HCT116 (cell line): Measurements from ENCODE around the gene RNH1. TPM values are rescaled to one million over a fixed set of nuclear protein-coding genes. Genes with fewer than 3 reads are reported as not detected.

ENCODE experiments used
- ATAC-seq: fragments of 200-7000 bp; cut with Tn5 transposase; 2 replicates; pipeline ENCODE4 v1.9.1; 2020; ENCODE audit warnings: mild to moderate bottlenecking, moderate library complexity
- BruUV-seq: library from RNA; stranded (reverse); fragments of 400-500 nt; replicated peaks from 2 replicates; lab custom pipeline; 2021; lab: Mats Ljungman, UMichigan
- CTCF ChIA-PET: fragments of 300-600 bp; sonication (Branson Sonifier 250); formaldehyde crosslinking; loops from one replicate; lab custom pipeline; 2021; ENCODE audit warnings: antibody characterized with exemption; lab: Charles Lee
- POLR2A ChIA-PET: fragments of 300-600, 350-600 bp; sonication (Branson Sonifier 250); formaldehyde crosslinking; loops from one replicate; lab custom pipeline; 2021; ENCODE audit warnings: antibody characterized with exemption; lab: Charles Lee
- RAD21 ChIA-PET, 2 experiments: fragments of 300-600 bp; sonication (Branson Sonifier 250); formaldehyde crosslinking; loops; one replicate each; lab custom pipeline; 2023; ENCODE audit warnings: low total read pairs in 2 of 2; ENCODE audit not compliant: uncharacterized antibody in 2 of 2, unreplicated experiment in 2 of 2, low non-redundant PET in 1 of 2; lab: Charles Lee
- DNase-seq: peaks from one replicate; pipeline ENCODE4 v3.0.0-alpha.2; 2010; ENCODE audit warnings: low read depth, low spot score
- H2AFZ ChIP-seq: fragments of 200-600 bp; shearing (Covaris generic), sonication (generic); 2 replicates; pipeline ENCODE4 v1.6.1; 2017; ENCODE audit warnings: low read depth, mixed run types, mixed read lengths, antibody characterized with exemption, low read length; ENCODE audit not compliant: poor library complexity, severe bottlenecking
- H3K27ac ChIP-seq: 2 replicates; pipeline ENCODE4 v1.5.1; 2012; ENCODE audit warnings: low read depth, low read length
- H3K27me3 ChIP-seq: fragments of 200-600 bp; sonication (generic); 2 replicates; pipeline ENCODE4 v1.6.1; 2016; ENCODE audit warnings: mixed run types, low read length, mixed read lengths; ENCODE audit not compliant: insufficient read depth
- H3K36me3 ChIP-seq, 2 experiments: fragments of 200-500 bp in 1 of 2; fragments of 200-600 bp in 1 of 2; sonication (Bioruptor generic) in 1 of 2; sonication (generic) in 1 of 2; 2 replicates each; pipeline versions ENCODE4 v1.5.1 to v1.6.1; 2014 to 2016; ENCODE audit warnings: low read length in 2 of 2, inconsistent platforms in 1 of 2, mixed read lengths in 1 of 2, mixed run types in 1 of 2; ENCODE audit not compliant: insufficient read depth in 2 of 2, control insufficient read depth in 1 of 2
- H3K4me1 ChIP-seq, 2 experiments: fragments of 200-600 bp in 1 of 2; sonication (generic) in 1 of 2; 2 replicates each; pipeline versions ENCODE4 v1.5.1 to v1.6.1; 2012 to 2017; ENCODE audit warnings: low read length in 2 of 2, inconsistent platforms in 1 of 2, mild to moderate bottlenecking in 1 of 2, mixed read lengths in 1 of 2, mixed run types in 1 of 2, moderate library complexity in 1 of 2; ENCODE audit not compliant: insufficient read depth in 2 of 2, control insufficient read depth in 1 of 2
- H3K4me2 ChIP-seq: fragments of 200-600 bp; sonication (generic); 2 replicates; pipeline ENCODE4 v1.6.1; 2017; ENCODE audit warnings: mixed run types, low read length, mixed read lengths
- H3K4me3 ChIP-seq, 2 experiments: fragments of 200-600 bp in 1 of 2; sonication (generic) in 1 of 2; replicated peaks in 1 of 2; 2 replicates each; pipeline ENCODE4 v1.5.1; 2011 to 2016; ENCODE audit warnings: low read length in 2 of 2, control low read depth in 1 of 2, low read depth in 1 of 2, mild to moderate bottlenecking in 1 of 2, mixed read lengths in 1 of 2, mixed run types in 1 of 2
- H3K79me2 ChIP-seq: fragments of 200-600 bp; sonication (generic); 2 replicates; pipeline ENCODE4 v1.6.1; 2017; ENCODE audit warnings: mild to moderate bottlenecking, mixed run types, low read length, moderate library complexity, mixed read lengths; ENCODE audit not compliant: insufficient read depth
- H3K9ac ChIP-seq: fragments of 200-600 bp; sonication (generic); 2 replicates; pipeline ENCODE4 v1.6.1; 2016; ENCODE audit warnings: low read length, mixed read lengths
- H3K9me2 ChIP-seq: fragments of 200-600 bp; sonication (generic), shearing (Covaris generic); 2 replicates; pipeline ENCODE4 v1.6.1; 2017; ENCODE audit warnings: mixed run types, mild to moderate bottlenecking, moderate library complexity; ENCODE audit not compliant: insufficient read depth
- H3K9me3 ChIP-seq, 2 experiments: fragments of 200-500 bp in 1 of 2; fragments of 200-600 bp in 1 of 2; sonication (Bioruptor generic) in 1 of 2; sonication (generic) in 1 of 2; 2 replicates each; pipeline ENCODE4 v1.6.1; 2014 to 2017; ENCODE audit warnings: low read length in 2 of 2, mixed read lengths in 2 of 2, inconsistent platforms in 1 of 2, low read depth in 1 of 2, mild to moderate bottlenecking in 1 of 2, mixed run types in 1 of 2, moderate library complexity in 1 of 2; ENCODE audit not compliant: control insufficient read depth in 1 of 2, insufficient read depth in 1 of 2
- H4K20me1 ChIP-seq: fragments of 200-600 bp; sonication (generic), shearing (Covaris generic); 2 replicates; pipeline ENCODE4 v1.6.1; 2017; ENCODE audit warnings: mixed run types, mild to moderate bottlenecking, moderate library complexity; ENCODE audit not compliant: insufficient read depth
- CEBPB ChIP-seq: IDR thresholded peaks from 2 replicates; pipeline ENCODE4 v1.6.1; 2012; ENCODE audit warnings: low read depth
- EGR1 ChIP-seq: IDR thresholded peaks from 2 replicates; pipeline ENCODE4 v1.6.1; 2012; ENCODE audit warnings: low read depth
- ELF1 ChIP-seq: IDR thresholded peaks from 2 replicates; pipeline ENCODE4 v1.6.1; 2012; ENCODE audit warnings: low read depth, borderline replicate concordance
- EZH2 ChIP-seq: fragments of 200-600 bp; sonication (generic); IDR thresholded peaks from 2 replicates; pipeline ENCODE4 v1.6.1; 2017; ENCODE audit warnings: antibody characterized with exemption, mixed run types
- POLR2A ChIP-seq: IDR thresholded peaks from 2 replicates; pipeline ENCODE4 v1.7.0; 2011; ENCODE audit warnings: borderline replicate concordance; ENCODE audit not compliant: insufficient read depth, insufficient read length; ENCODE audit errors: extremely low read depth
- RAD21 ChIP-seq: IDR thresholded peaks from 2 replicates; pipeline ENCODE4 v1.6.1; 2012; ENCODE audit warnings: low read depth, mild to moderate bottlenecking
- SIN3A ChIP-seq: IDR thresholded peaks from 2 replicates; pipeline ENCODE4 v1.6.1; 2012; ENCODE audit warnings: low read depth
- SP1 ChIP-seq: IDR thresholded peaks from 2 replicates; pipeline ENCODE4 v1.6.1; 2012; ENCODE audit warnings: low read depth
- TCF7L2 ChIP-seq: IDR thresholded peaks from 2 replicates; pipeline ENCODE4 v1.7.0; 2011; ENCODE audit warnings: borderline replicate concordance, inconsistent platforms; ENCODE audit not compliant: insufficient read depth, insufficient read length; ENCODE audit errors: extremely low read depth
- YY1 ChIP-seq: IDR thresholded peaks from 2 replicates; pipeline ENCODE4 v1.6.1; 2011; ENCODE audit warnings: low read length, low read depth, moderate library complexity, mild to moderate bottlenecking; ENCODE audit not compliant: insufficient replicate concordance; ENCODE audit errors: extremely low read depth
- ZFX ChIP-seq: fragments of 450-650 bp; IDR thresholded peaks from 2 replicates; pipeline ENCODE4 v1.6.1; 2017
- ZNF274 ChIP-seq: fragments of 200-500 bp; sonication (Bioruptor generic); IDR thresholded peaks from 2 replicates; pipeline ENCODE4 v1.6.1; 2014; ENCODE audit warnings: mild to moderate bottlenecking, low read depth, low read length, inconsistent platforms
- intact Hi-C: fragments of 100-400 bp; cut with micrococcal nuclease; formaldehyde crosslinking; loops from 2 replicates; pipeline ENCODE4 v1.10.0; 2022
- total RNA-seq: library from RNA; stranded (reverse); gene quantifications from one replicate; pipeline ENCODE4 v1.2.1, GENCODE V29; 2021; ENCODE audit not compliant: unreplicated experiment
- TF ChIP-seq, protein P1 (sequence below): IDR thresholded peaks from 2 replicates; pipeline ENCODE4 v1.6.1; 2011; ENCODE audit warnings: mild to moderate bottlenecking, low read length, moderate library complexity; ENCODE audit not compliant: insufficient replicate concordance; ENCODE audit errors: extremely low read depth
- TF ChIP-seq, protein P2 (sequence below), 3 experiments: fragments of 200-600 bp in 1 of 3; sonication (generic) in 1 of 3; IDR thresholded peaks in 2 of 3; conservative IDR thresholded peaks in 1 of 3; 2 replicates each; pipeline ENCODE4 v1.5.1; 2012 to 2017; ENCODE audit warnings: low read depth in 2 of 3, low read length in 2 of 3, antibody characterized with exemption in 1 of 3, borderline replicate concordance in 1 of 3, control low read depth in 1 of 3, mild to moderate bottlenecking in 1 of 3, mixed read lengths in 1 of 3, mixed run types in 1 of 3, moderate library complexity in 1 of 3; ENCODE audit not compliant: insufficient read depth in 1 of 3
- TF ChIP-seq, protein P3 (sequence below): IDR thresholded peaks from 2 replicates; pipeline ENCODE4 v1.6.1; 2012
- TF ChIP-seq, protein P4 (sequence below): IDR thresholded peaks from 2 replicates; pipeline ENCODE4 v1.6.1; 2012; ENCODE audit warnings: low read depth
- TF ChIP-seq, protein P5 (sequence below): IDR thresholded peaks from 2 replicates; pipeline ENCODE4 v1.6.1; 2012

The RNH1 gene
- total RNA-seq, 1 experiment from 2014 or later: 120 TPM

DNA sequence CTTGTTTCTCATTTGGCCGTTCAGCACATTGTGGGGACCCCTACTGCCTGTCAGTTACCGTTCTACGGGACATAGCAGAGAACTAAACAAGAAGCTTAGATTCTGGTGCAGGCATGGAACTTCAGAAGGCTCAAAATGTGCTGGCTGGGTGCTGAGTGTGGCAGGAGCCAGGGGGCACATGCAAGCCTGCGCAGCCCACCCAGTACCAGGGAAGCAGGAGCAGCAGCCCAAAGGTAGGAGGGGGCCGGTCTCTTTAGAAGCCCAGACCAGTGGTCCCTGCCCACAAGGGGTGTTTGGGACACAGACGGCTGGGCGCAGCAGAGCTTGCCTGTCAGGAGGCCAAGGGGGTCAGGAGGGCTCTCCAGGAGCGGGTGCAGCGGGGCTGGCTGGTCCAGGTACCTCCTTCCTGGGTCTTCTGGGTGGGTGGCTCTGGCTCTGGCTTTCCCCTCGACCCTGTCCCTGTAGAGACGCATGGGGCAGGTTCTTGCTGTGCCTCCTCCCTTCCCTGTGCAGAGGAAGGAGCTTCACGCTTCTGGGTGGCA is 54.8 kb downstream of the RNH1 start:
- CTCF ChIA-PET: no interaction called here
- intact Hi-C loops: loop anchor here (5.0 kb wide), 1 partner anchor 215 kb away; the partner anchor contains the start of genes PSMD13 and SIRT3
- H3K79me2 ChIP-seq: peaks cover 80% of the 10 kb centered on the region

More for the DNA sequence above, 54.8 kb downstream of the RNH1 start:
- TF ChIP-seq, protein P1, sequence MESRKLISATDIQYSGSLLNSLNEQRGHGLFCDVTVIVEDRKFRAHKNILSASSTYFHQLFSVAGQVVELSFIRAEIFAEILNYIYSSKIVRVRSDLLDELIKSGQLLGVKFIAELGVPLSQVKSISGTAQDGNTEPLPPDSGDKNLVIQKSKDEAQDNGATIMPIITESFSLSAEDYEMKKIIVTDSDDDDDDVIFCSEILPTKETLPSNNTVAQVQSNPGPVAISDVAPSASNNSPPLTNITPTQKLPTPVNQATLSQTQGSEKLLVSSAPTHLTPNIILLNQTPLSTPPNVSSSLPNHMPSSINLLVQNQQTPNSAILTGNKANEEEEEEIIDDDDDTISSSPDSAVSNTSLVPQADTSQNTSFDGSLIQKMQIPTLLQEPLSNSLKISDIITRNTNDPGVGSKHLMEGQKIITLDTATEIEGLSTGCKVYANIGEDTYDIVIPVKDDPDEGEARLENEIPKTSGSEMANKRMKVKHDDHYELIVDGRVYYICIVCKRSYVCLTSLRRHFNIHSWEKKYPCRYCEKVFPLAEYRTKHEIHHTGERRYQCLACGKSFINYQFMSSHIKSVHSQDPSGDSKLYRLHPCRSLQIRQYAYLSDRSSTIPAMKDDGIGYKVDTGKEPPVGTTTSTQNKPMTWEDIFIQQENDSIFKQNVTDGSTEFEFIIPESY: no peak
- TF ChIP-seq, protein P2, sequence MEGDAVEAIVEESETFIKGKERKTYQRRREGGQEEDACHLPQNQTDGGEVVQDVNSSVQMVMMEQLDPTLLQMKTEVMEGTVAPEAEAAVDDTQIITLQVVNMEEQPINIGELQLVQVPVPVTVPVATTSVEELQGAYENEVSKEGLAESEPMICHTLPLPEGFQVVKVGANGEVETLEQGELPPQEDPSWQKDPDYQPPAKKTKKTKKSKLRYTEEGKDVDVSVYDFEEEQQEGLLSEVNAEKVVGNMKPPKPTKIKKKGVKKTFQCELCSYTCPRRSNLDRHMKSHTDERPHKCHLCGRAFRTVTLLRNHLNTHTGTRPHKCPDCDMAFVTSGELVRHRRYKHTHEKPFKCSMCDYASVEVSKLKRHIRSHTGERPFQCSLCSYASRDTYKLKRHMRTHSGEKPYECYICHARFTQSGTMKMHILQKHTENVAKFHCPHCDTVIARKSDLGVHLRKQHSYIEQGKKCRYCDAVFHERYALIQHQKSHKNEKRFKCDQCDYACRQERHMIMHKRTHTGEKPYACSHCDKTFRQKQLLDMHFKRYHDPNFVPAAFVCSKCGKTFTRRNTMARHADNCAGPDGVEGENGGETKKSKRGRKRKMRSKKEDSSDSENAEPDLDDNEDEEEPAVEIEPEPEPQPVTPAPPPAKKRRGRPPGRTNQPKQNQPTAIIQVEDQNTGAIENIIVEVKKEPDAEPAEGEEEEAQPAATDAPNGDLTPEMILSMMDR (IDR thresholded peaks at IDR 0.05 in 2 of 3, conservative IDR thresholded peaks at IDR 0.05 in 1 of 3; ENCODE audit: borderline replicate concordance in 1 of 3, insufficient read depth in 1 of 3, low read depth in 2 of 3, low read length in 2 of 3): no peak
- TF ChIP-seq SIN3A (no peak), EGR1 (no peak), ZNF274 (no peak), POLR2A (no peak), EZH2 (no peak), ZFX (no peak), ELF1 (no peak), CEBPB (no peak), TCF7L2 (no peak), YY1 (no peak), RAD21 (no peak), SP1 (no peak)
- TF ChIP-seq, protein P3, sequence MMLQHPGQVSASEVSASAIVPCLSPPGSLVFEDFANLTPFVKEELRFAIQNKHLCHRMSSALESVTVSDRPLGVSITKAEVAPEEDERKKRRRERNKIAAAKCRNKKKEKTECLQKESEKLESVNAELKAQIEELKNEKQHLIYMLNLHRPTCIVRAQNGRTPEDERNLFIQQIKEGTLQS: no peak
- TF ChIP-seq, protein P4, sequence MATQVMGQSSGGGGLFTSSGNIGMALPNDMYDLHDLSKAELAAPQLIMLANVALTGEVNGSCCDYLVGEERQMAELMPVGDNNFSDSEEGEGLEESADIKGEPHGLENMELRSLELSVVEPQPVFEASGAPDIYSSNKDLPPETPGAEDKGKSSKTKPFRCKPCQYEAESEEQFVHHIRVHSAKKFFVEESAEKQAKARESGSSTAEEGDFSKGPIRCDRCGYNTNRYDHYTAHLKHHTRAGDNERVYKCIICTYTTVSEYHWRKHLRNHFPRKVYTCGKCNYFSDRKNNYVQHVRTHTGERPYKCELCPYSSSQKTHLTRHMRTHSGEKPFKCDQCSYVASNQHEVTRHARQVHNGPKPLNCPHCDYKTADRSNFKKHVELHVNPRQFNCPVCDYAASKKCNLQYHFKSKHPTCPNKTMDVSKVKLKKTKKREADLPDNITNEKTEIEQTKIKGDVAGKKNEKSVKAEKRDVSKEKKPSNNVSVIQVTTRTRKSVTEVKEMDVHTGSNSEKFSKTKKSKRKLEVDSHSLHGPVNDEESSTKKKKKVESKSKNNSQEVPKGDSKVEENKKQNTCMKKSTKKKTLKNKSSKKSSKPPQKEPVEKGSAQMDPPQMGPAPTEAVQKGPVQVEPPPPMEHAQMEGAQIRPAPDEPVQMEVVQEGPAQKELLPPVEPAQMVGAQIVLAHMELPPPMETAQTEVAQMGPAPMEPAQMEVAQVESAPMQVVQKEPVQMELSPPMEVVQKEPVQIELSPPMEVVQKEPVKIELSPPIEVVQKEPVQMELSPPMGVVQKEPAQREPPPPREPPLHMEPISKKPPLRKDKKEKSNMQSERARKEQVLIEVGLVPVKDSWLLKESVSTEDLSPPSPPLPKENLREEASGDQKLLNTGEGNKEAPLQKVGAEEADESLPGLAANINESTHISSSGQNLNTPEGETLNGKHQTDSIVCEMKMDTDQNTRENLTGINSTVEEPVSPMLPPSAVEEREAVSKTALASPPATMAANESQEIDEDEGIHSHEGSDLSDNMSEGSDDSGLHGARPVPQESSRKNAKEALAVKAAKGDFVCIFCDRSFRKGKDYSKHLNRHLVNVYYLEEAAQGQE: no peak
- TF ChIP-seq, protein P5, sequence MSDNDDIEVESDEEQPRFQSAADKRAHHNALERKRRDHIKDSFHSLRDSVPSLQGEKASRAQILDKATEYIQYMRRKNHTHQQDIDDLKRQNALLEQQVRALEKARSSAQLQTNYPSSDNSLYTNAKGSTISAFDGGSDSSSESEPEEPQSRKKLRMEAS: no peak
- H3K9me2 ChIP-seq: no peaks in the 10 kb centered on the region
- H3K27ac ChIP-seq: no peak overlapping the region
- RAD21 ChIA-PET: no interaction called here
- 0 out of 4 replicates have a peak overlapping the region, but pooled peaks of 1 of the 2 experiments have one; percentile 86 for H3K4me3 ChIP-seq
- H3K27me3 ChIP-seq: no peaks in the 10 kb centered on the region
- H3K36me3 ChIP-seq: peaks cover 11 to 26% of the 10 kb centered on the region in 2 experiments; a peak in 3 of 4 replicates
- H3K4me2 ChIP-seq: no peak overlapping the region
- DNase-seq (no peak), ATAC-seq (no peak)
- peak overlapping the region; percentile 88; the same call in 1 of the 2 replicates for H3K9ac ChIP-seq
- no peaks in the 10 kb centered on the region for H3K9me3 ChIP-seq
- H3K4me1 ChIP-seq: peaks cover 19 to 34% of the 10 kb centered on the region in 2 experiments
- no peaks in the 10 kb centered on the region for H4K20me1 ChIP-seq
- no peak overlapping the region for H2AFZ ChIP-seq
- no TSS peak for BruUV-seq
- POLR2A ChIA-PET: no interaction called here
